MCF 10A (cell line): ENCODE measurements around the gene FLRT1. TPM values are rescaled to one million over a fixed set of nuclear protein-coding genes. Genes with fewer than 3 reads are reported as not detected.

Experiments
- BruUV-seq: library from RNA; stranded (reverse); fragments of 400-500 nt; replicated peaks from 2 replicates; lab custom pipeline; 2021; lab: Mats Ljungman, UMichigan
- CTCF ChIA-PET: fragments of 300-600 bp; sonication (Branson Sonifier 250); formaldehyde crosslinking; extraction: SDS; loops from one replicate; lab custom pipeline; 2021; ENCODE audit warnings: antibody characterized with exemption, inconsistent platforms; lab: Yijun Ruan, JAX
- POLR2A ChIA-PET: fragments of 300-600, 350-650 bp; sonication (Branson Sonifier 250); formaldehyde crosslinking; extraction: SDS; loops from one replicate; lab custom pipeline; 2020; ENCODE audit warnings: antibody characterized with exemption, inconsistent platforms; lab: Yijun Ruan, JAX
- DNase-seq: peaks from one replicate; pipeline ENCODE4 v3.0.0-alpha.2; 2018; ENCODE audit not compliant: unreplicated experiment
- H3K27ac Mint-ChIP-seq: one replicate; pipeline ENCODE4 v1.8.0; 2022; ENCODE audit warnings: mild to moderate bottlenecking, low read depth, mixed read lengths; ENCODE audit not compliant: unreplicated experiment
- H3K27me3 Mint-ChIP-seq: one replicate; pipeline ENCODE4 v1.8.0; 2022; ENCODE audit warnings: mixed read lengths; ENCODE audit not compliant: insufficient read depth, unreplicated experiment
- H3K36me3 Mint-ChIP-seq: one replicate; pipeline ENCODE4 v1.8.0; 2022; ENCODE audit warnings: mild to moderate bottlenecking, moderate library complexity, mixed read lengths; ENCODE audit not compliant: insufficient read depth, unreplicated experiment
- H3K4me1 Mint-ChIP-seq: one replicate; pipeline ENCODE4 v1.8.0; 2022; ENCODE audit warnings: mixed read lengths; ENCODE audit not compliant: insufficient read depth, unreplicated experiment
- H3K4me3 Mint-ChIP-seq: one replicate; pipeline ENCODE4 v1.8.0; 2022; ENCODE audit warnings: mild to moderate bottlenecking, moderate library complexity, mixed read lengths; ENCODE audit not compliant: unreplicated experiment
- H3K9me3 Mint-ChIP-seq: one replicate; pipeline ENCODE4 v1.8.0; 2022; ENCODE audit warnings: mixed read lengths; ENCODE audit not compliant: unreplicated experiment
- CTCF ChIP-seq: fragments of 200-600 bp; IDR thresholded peaks from one replicate; pipeline ENCODE4 v1.8.0; 2022; ENCODE audit warnings: antibody characterized with exemption, mild to moderate bottlenecking; ENCODE audit not compliant: unreplicated experiment
- intact Hi-C: fragments of 100-400 bp; cut with micrococcal nuclease; formaldehyde crosslinking; loops from 2 replicates; pipeline ENCODE4 v1.14.1; 2022
- total RNA-seq: library from RNA; stranded (reverse); gene quantifications from 2 replicates; pipeline ENCODE4 v1.2.3, GENCODE V29; 2022

FLRT1 gene
- total RNA-seq, 1 experiment from 2014 or later = 2.7 TPM

- POLR2A ChIA-PET = interaction anchor here (0.7 to 1.8 kb wide), 2 partner anchors 14 to 283 kb away, joined by 3 to 6 read pairs; no protein-coding TSS in a partner anchor
- Mint-ChIP-seq H3K36me3 (peaks cover 15% of the 10 kb centered on the region), H3K9me3 (no peaks in the 10 kb centered on the region), H3K27ac (no peak overlapping the region), H3K27me3 (no peaks in the 10 kb centered on the region), H3K4me3 (no peak overlapping the region), H3K4me1 (no peaks in the 10 kb centered on the region)
- TF ChIP-seq CTCF = no peak
- intact Hi-C loops = no loop called here
- DNase-seq = no peak
- CTCF ChIA-PET = interaction anchor here (0.7 to 1.2 kb wide), 3 partner anchors 93 to 165 kb away, joined by 3 to 4 read pairs (median 4); no protein-coding TSS in a partner anchor
- BruUV-seq = no TSS peak
Measured at GRCh38 chr11:64001484-64002420, 34.0 kb upstream of the FLRT1 start.

GRCh38 chr11:64003807-64004589, 31.7 kb upstream of the FLRT1 start:
- intact Hi-C loops = no loop called here
- BruUV-seq = no TSS peak
- Mint-ChIP-seq H3K36me3 (peaks cover 6% of the 10 kb centered on the region), H3K4me3 (no peak overlapping the region), H3K27me3 (no peaks in the 10 kb centered on the region), H3K9me3 (no peaks in the 10 kb centered on the region), H3K4me1 (peaks cover 7% of the 10 kb centered on the region), H3K27ac (no peak overlapping the region)
- no peak for DNase-seq
- ChIA-PET CTCF (interaction anchor here (1.1 kb wide), 1 partner anchor 150 kb away, joined by 4 read pairs; no protein-coding TSS in a partner anchor), POLR2A (no interaction called here)
- TF ChIP-seq CTCF = no peak

GRCh38 chr11:64004590-64004984, 31.1 kb upstream of the FLRT1 start:
- no peak for TF ChIP-seq CTCF
- no peaks in the 10 kb centered on the region for H3K27me3 Mint-ChIP-seq

More at GRCh38 chr11:64004590-64004984, 31.1 kb upstream of the FLRT1 start:
- H3K4me3 Mint-ChIP-seq = no peak overlapping the region
- no TSS peak for BruUV-seq
- CTCF ChIA-PET = interaction anchor here (1.1 kb wide), 1 partner anchor 150 kb away, joined by 4 read pairs; no protein-coding TSS in a partner anchor
- H3K4me1 Mint-ChIP-seq = peaks cover 7% of the 10 kb centered on the region
- intact Hi-C loops = no loop called here
- peaks cover 6% of the 10 kb centered on the region for H3K36me3 Mint-ChIP-seq
- H3K9me3 Mint-ChIP-seq = no peaks in the 10 kb centered on the region
- H3K27ac Mint-ChIP-seq = no peak overlapping the region
- POLR2A ChIA-PET = no interaction called here
- DNase-seq = no peak
